GM23248 (cell line): ENCODE results near the gene ANKRD26.

ENCODE experiments used
- EZH2 ChIP-seq: fragments of 200-600 bp; sonication (generic); IDR thresholded peaks from 2 replicates; pipeline ENCODE4 v1.6.1; 2018; ENCODE audit warnings: antibody characterized with exemption, mild to moderate bottlenecking; ENCODE audit not compliant: insufficient read depth, poor library complexity, severe bottlenecking
- EZH2phosphoT487 ChIP-seq: fragments of 200-600 bp; sonication (generic); IDR thresholded peaks from 2 replicates; pipeline ENCODE4 v1.6.1; 2018; ENCODE audit warnings: antibody characterized with exemption, moderate library complexity, mild to moderate bottlenecking, low read depth; ENCODE audit not compliant: insufficient read depth

DNA sequence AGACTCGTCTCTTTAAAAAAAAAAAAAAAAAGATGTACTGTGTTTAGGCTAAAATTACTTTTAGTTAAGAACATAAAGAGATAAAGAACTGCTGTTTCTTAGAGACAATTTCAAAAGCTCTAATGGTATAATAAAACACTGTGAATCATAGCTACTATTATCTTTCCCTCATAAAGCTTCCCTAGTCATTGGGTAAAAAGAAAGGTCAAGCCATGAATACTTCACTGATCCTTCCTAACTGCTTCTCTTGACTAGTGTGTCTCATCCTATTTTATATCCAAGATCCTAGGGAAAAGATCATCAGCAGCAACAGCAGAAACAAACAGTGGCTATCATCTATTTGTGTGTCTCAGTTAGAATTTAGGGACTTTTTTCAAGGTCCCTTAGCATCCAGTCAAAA lies 43.4 kb upstream of the ANKRD26 start:
- TF ChIP-seq EZH2: no peak
- no peak for TF ChIP-seq EZH2phosphoT487
